GM18505 (cell line): ENCODE measurements around the gene FAM20A.
"Not testable (repeated sequence)": the region's sequence is repeated elsewhere in the genome, so short reads cannot be mapped to it uniquely, and the experiment has no call there.

Experiments
- ATAC-seq: cut with Tn5 transposase; IDR thresholded peaks from one replicate; pipeline ENCODE4 v1.9.1; 2021; ENCODE audit not compliant: unreplicated experiment
- POLR2A ChIP-seq: IDR thresholded peaks from 4 replicates; pipeline ENCODE4 v1.6.1; 2011; ENCODE audit warnings: borderline replicate concordance; ENCODE audit not compliant: insufficient read depth, insufficient read length; ENCODE audit errors: extremely low read depth

Gene FAM20A

DNA sequence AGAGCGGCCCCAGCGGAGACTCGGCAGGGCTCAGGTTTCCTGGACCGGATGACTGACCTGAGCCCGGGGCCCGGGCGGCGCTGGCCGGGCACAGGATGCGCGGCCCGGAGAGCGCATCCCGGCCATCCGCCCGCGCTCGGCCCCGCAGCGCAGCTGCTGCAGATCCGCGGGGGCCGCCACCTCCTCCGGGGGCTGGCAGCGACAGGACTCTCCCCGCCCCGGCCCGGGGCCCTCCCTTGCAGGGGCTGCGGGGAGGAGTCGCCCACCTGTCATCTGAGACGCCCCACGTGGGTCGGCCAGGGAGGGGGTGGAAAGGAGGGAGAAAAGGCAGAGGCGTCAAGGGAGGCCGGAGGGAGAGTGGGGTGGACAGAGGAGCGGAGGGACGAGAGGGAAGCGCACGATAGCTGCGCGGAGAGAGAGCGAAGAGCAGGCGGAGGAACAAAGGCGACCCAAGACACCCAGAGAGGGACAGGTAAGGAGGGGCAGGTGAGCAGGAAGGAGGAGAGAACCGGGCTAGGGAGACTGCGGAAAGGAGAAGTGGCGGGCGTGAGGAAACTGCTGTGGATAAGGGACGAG is 89.4 kb downstream of the FAM20A start:
- peak; percentile 52 for ATAC-seq

DNA sequence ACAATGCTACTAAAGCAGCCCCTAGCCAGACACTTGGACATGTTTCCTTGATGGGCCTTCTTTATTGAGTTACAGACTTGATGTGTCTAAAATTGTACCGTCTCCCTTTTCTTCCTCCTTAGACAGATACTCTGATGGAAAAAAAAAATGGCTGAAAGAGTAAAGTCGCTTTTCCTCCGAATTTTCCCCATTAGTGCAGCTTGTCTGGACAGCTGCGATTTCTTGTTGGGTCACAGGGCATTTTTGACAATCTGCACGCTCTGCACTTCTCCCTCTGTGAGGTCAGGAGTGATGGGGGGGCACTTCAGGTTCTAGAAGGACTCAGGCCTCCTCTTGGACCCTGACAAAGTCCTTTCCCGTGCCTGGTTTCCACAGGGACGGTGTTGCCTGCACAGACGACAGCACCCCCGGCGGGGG is 89.9 kb downstream of the FAM20A start:
- no peak for ATAC-seq
- no peak for TF ChIP-seq POLR2A

More for the DNA sequence above, 89.4 kb downstream of the FAM20A start:
- TF ChIP-seq POLR2A: no peak

DNA sequence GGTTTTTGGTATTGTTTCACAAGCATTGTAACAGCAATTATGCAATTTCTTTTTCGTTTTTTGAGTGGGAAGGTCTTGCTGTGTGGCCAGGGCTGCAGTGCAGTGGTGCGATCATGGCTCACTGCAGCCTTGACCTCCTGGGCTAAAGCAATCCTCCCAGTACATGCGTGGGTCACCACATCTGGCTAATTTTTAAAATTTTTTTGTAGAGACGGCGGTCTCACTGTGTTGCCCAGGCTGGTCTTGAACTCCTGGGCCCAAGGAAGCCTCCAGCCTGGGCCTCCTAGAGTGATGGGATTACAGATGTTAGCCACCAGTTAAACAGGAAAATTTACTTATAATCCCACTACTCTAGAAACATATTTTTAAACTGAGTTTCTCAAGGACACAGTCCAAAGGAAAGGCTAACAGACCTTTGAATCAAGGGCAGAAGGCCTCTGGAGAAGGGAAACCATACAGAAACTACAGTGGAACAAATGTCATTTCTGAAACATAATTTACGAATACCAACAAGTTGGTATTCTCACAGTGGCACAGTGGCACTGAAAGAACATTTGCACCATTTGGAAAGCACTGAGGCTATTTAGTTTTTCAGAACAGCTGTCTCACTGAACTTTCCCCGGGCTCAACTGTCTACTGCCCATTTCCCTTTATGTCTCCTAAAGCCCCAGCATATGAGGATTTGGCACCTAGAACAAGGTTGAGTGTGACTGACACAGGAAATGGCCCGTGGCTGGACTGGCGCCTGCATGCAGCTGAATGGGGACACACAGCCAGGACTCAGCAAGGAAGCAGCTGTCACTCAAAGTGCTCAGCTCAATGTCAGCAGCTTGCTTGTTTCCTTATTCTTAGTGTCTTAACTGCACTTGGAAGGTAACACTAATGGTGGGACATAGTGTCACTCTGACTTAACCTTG is 91.8 kb downstream of the FAM20A start:
- no peak for TF ChIP-seq POLR2A
- no peak for ATAC-seq

DNA sequence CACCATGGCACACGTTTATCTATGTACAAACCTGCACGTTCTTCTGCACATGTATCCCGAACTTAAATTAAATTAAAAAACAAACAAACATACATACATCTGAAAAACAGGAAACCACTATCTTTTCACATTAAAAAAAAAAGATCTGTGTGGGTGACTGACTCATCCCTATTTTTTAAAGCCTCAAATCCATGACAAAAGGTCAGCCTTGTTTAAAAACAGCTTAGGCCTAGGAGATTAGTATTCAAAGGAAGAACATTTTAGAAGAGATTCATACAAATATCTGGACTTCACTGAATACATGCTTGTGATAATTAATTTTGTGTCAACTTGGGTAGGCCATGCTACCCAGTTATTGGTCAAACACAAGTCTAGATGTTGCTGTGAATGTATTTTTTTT is 93.6 kb downstream of the FAM20A start:
- ATAC-seq: no peak
- no peak for TF ChIP-seq POLR2A

- no peak for TF ChIP-seq POLR2A
- no peak for ATAC-seq
Measured at GRCh38 chr17:68505951-68506350, 95.2 kb downstream of the FAM20A start.

DNA sequence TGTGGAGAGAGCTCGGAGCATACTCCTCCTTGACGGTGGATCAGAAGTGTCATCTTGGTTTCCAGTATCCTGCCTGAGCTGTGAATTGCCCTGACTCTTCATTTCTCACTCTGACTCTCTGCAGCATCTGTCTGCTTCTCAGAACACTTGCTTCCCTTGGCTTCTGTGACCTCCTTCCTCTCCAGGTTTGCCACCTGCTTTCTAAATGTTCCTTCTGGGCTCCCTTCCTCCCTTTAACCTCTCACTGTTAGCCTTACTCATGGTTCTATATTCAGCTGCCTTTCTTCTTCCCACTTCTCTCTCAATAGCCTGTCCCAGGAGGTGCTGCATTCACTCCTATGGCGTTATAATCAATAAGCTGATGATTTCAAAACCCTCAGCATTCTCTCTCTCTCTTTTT is 100.1 kb downstream of the FAM20A start:
- TF ChIP-seq POLR2A: no peak
- ATAC-seq: no peak

DNA sequence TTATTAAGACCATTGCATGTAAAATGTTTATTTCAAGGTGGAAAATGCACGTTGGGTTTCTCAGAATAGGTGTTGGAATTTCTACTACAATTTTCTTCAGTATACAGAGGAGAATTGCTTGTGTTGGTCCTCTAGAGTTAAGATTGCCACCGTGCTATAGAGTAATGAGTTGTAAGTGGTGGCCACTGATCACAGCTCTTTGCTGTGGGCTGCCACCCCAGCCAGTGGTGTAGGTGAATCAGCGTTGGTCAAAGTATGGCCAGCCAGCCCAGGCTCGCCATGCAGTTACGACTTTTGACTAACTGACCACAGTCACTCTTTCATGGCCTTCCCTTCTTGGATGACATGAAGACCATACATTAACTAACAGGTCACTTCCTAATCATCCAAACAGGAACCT is 101.6 kb downstream of the FAM20A start:
- ATAC-seq: no peak
- no peak for TF ChIP-seq POLR2A

GRCh38 chr17:68498479-68499326 is 102.5 kb downstream of the FAM20A start:
- peak; percentile 27 for TF ChIP-seq POLR2A
- peak; percentile 41 for ATAC-seq

DNA sequence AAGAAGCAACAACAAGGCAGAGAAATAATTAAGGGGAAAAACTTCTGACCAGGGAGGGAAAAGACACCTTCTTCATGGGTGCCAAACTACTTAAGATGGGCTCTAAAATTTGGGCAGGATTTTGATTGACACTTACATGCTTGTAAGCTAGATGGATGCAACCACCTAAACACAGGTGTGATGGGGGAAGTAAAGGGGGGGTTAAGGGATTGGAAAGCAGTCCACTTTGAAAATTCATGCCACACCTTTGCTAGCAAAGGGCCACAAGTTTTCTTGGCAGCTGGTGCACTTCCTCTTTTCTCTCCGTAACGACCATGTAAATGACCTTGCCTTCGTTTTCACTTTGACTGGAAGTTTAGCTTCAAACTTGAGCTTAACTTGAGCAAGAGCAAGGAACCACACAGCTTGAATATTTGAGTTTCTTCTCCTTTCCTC is 103.3 kb downstream of the FAM20A start:
- peak; percentile 94 for ATAC-seq

GRCh38 chr17:68495081-68495480 is 106.1 kb downstream of the FAM20A start:
- ATAC-seq: no peak
- no peak for TF ChIP-seq POLR2A

More for the DNA sequence above, 103.3 kb downstream of the FAM20A start:
- no peak for TF ChIP-seq POLR2A

DNA sequence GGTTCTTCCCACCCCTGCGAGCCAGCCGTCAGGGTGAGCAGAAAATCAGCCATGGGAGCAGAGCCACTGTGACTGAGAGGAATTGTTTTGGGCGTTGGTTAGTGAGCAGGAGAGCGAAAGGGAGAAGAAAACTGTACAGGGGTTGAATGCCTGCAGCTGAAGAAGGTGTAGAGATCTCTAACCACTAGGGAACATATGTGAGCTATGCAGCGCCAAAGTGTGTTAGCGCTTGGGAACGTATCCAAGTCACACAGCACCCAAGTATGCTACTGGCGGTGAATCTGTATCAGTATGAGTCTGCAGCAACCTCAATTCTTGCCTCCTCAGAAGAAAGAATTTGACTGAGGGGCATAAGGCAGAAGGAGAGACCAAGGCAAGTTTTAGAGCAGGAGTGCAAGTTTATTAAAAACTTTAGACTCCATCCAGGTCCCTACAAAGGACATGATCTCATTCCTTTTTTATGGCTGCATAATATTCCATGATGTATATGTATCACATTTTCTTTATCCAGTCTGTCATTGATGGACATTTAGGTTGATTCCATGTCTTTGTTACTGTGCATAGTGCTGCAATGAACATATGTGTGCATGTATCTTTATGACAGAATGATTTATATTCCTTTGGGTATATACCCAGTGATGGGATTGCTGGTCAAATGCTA is 108.6 kb downstream of the FAM20A start:
- not testable (repeated sequence) for ATAC-seq

DNA sequence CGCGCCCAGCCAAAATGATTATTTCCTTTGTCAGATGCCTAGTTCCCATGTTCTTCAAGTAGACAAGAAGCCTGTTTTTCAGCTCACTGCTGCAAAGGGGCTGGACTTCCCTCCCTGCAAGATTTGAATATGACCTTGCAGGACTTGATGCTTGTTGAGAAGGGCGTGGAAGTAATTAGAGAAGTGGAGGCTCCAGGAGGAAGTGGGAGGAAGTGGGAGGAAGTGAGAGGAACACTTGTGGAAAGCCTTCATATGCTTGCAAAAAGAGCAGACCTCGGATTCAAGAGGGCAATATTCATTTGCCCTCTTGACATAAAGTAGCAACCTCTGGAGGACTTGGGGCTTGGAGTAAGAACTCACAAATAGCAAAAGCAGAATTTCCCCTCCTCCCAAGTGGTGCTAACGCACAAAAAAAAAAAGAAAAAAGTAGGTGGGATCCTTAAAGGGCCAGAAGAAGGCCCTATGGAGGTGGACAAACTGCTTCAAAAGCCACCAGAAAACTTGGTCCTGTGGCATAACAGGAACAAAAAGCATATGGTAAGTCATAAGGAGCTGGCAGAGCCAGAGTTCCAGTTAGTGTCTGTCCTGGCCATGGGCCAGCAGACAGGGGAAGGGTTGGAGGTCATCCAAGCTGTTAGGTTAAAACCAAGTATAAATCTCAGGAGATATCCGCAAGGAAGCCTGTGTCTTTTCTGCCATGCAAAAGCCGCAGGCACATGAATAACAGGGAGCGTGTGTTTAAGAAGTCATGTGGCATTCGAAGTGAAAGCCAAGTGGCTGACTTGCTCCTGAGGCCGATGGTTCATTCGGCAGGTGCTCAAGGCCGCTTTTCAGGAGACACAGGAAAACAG is 109.6 kb downstream of the FAM20A start:
- ATAC-seq: no peak
- no peak for TF ChIP-seq POLR2A

DNA sequence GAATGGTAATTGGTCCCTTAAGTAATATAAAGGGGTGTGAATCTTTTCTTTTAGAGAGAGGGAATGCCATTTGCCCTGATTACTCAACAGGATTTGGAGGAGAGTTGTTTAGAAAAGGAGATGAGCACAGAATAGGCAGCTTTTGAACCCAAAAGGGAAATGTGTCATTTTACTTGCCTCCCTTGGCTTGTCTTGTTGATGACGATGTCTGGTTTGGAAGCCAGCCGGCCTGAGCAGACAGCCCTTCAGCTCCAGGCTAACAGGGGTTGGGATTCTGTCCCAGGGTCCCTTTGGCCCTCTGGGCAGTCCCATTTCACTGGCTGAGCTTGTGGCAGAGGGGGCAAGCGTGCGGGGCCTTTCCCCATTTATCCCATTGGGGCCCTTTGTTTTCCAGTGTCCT is 111.2 kb downstream of the FAM20A start:
- no peak for TF ChIP-seq POLR2A
- no peak for ATAC-seq
